Vagina (tissue), 2 donors: Measurements from ENCODE around the gene C10orf105. TPM values are rescaled to one million over a fixed set of nuclear protein-coding genes. Genes with fewer than 3 reads are reported as not detected.
A peak's percentile ranks its signal among the peaks of the same experiment; 100 is the strongest.

Experiments
- DNase-seq, 2 donors: peaks; one replicate each; pipeline ENCODE4 v3.0.0-alpha.2; 2017; ENCODE audit errors: extremely low spot score in 2 of 2
- H3K27ac ChIP-seq: fragments of 200-600 bp; sonication (generic); one replicate; pipeline ENCODE4 v1.5.1; 2019
- H3K27me3 ChIP-seq: fragments of 200-600 bp; sonication (generic); one replicate; pipeline ENCODE4 v1.5.1; 2019
- H3K36me3 ChIP-seq, 2 donors: fragments of 200-600 bp; sonication (generic); one replicate each; pipeline ENCODE4 v1.5.1; 2017 to 2019
- H3K4me1 ChIP-seq: fragments of 200-600 bp; sonication (generic); one replicate; pipeline ENCODE4 v1.5.1; 2019
- H3K4me3 ChIP-seq, 2 donors: fragments of 200-600 bp; sonication (generic); 1 replicate in 1 of 2; 2 replicates in 1 of 2; pipeline ENCODE4 v1.5.1; 2016 to 2019
- H3K9me3 ChIP-seq: fragments of 200-600 bp; sonication (generic); one replicate; pipeline ENCODE4 v1.5.1; 2019
- POLR2A ChIP-seq, 2 donors: fragments of 450-650 bp; IDR thresholded peaks; one replicate each; pipeline ENCODE4 v1.6.1; 2017; ENCODE audit warnings: antibody characterized with exemption in 2 of 2, mild to moderate bottlenecking in 2 of 2, moderate library complexity in 2 of 2
- POLR2AphosphoS5 ChIP-seq, 2 donors: sonication (generic); formaldehyde crosslinking; IDR thresholded peaks; one replicate each; pipeline ENCODE4 v1.9.0; 2017; ENCODE audit warnings: antibody characterized with exemption in 2 of 2, mild to moderate bottlenecking in 2 of 2, low read depth in 1 of 2; ENCODE audit not compliant: insufficient read depth in 1 of 2
- intact Hi-C: fragments of 100-400 bp; cut with DNase I; formaldehyde crosslinking; loops from one replicate; pipeline ENCODE4 v1.15.1; 2023
- total RNA-seq: library from RNA; depleted of rRNA; stranded (reverse); fragments of >200 nt; gene quantifications from one replicate; pipeline ENCODE4 v1.2.3, GENCODE V29; 2016
- TF ChIP-seq, protein P1 (sequence below), 3 experiments: fragments of 450-650 bp in 2 of 3; fragments of 200-600 bp in 1 of 3; sonication (generic) in 1 of 3; IDR thresholded peaks; one replicate each; pipeline ENCODE4 v1.5.1; 2017 to 2019; ENCODE audit warnings: antibody characterized with exemption in 3 of 3, mild to moderate bottlenecking in 2 of 3, moderate library complexity in 2 of 3

C10orf105 gene
- total RNA-seq, 1 donor from 2014 or later = 0.49 TPM

DNA sequence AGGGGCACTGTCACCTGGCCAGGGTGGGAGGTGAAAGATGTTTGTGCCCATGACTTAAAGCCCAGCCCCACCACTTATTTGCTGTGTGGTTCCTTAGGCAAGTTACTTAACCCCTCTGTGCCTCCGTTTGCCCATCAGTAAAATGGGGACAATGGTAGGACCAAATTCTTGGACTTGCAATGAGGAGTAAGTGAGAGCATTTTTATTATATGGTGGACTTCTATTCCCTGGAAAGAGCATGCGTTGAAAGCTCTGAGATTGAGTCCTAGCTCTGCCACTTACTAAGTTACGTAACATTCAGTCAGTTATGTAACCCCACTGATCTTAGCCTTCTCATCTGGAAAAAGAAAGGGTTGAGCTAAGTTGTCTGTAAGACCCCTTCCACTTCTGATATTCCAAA is 35.0 kb upstream of the C10orf105 start:
- Histone ChIP-seq H3K36me3 (peaks cover 0 to 45% of the 10 kb centered on the region in 2 donors), H3K27ac (peak overlapping the region; percentile 66), H3K9me3 (no peaks in the 10 kb centered on the region), H3K4me3 (no peak overlapping the region), H3K4me1 (peaks cover 82% of the 10 kb centered on the region), H3K27me3 (no peaks in the 10 kb centered on the region)
- DNase-seq = no peak
- intact Hi-C loops = no loop called here
- TF ChIP-seq, protein P1, sequence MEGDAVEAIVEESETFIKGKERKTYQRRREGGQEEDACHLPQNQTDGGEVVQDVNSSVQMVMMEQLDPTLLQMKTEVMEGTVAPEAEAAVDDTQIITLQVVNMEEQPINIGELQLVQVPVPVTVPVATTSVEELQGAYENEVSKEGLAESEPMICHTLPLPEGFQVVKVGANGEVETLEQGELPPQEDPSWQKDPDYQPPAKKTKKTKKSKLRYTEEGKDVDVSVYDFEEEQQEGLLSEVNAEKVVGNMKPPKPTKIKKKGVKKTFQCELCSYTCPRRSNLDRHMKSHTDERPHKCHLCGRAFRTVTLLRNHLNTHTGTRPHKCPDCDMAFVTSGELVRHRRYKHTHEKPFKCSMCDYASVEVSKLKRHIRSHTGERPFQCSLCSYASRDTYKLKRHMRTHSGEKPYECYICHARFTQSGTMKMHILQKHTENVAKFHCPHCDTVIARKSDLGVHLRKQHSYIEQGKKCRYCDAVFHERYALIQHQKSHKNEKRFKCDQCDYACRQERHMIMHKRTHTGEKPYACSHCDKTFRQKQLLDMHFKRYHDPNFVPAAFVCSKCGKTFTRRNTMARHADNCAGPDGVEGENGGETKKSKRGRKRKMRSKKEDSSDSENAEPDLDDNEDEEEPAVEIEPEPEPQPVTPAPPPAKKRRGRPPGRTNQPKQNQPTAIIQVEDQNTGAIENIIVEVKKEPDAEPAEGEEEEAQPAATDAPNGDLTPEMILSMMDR (IDR thresholded peaks at IDR 0.05) = no peak
- TF ChIP-seq POLR2A (IDR thresholded peaks at IDR 0.05) (no peak), POLR2AphosphoS5 (IDR thresholded peaks at IDR 0.05; ENCODE audit: insufficient read depth in 1 of 2, low read depth in 1 of 2) (no peak)

DNA sequence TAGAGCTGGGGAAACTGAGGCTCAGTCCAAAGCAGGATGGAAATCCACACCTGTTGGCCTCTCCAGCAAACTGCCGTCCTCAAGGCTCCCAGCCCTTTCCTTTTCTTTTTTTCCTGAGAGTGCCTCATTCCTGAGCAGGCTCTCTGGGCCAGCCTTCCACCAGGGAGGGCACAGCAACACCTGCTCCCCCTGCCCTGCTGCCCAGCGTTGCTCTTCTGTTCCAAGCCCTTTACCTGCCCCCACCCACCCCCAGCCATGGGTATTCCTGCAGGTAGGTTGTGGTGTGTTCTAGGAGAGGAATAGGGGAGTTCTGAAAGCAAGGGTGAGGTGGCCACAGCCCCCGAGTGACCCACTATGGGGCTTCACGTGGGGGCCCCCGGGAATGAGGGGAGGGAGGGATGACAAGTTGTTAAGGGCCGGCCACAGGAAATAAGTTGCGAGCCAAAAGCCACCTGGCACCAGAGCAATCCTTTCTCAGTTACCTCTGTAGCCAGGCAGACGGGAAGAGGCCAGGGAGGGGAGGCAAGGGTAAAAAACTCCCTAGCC is 34.5 kb upstream of the C10orf105 start:
- Histone ChIP-seq H3K4me1 (peaks cover 82% of the 10 kb centered on the region), H3K36me3 (peaks cover 0 to 41% of the 10 kb centered on the region in 2 donors), H3K27me3 (no peaks in the 10 kb centered on the region), H3K9me3 (no peaks in the 10 kb centered on the region), H3K4me3 (no peak overlapping the region), H3K27ac (peak overlapping the region; percentile 13)
- TF ChIP-seq, protein P1 (IDR thresholded peaks at IDR 0.05) = no peak
- intact Hi-C loops = no loop called here
- DNase-seq = no peak

DNA sequence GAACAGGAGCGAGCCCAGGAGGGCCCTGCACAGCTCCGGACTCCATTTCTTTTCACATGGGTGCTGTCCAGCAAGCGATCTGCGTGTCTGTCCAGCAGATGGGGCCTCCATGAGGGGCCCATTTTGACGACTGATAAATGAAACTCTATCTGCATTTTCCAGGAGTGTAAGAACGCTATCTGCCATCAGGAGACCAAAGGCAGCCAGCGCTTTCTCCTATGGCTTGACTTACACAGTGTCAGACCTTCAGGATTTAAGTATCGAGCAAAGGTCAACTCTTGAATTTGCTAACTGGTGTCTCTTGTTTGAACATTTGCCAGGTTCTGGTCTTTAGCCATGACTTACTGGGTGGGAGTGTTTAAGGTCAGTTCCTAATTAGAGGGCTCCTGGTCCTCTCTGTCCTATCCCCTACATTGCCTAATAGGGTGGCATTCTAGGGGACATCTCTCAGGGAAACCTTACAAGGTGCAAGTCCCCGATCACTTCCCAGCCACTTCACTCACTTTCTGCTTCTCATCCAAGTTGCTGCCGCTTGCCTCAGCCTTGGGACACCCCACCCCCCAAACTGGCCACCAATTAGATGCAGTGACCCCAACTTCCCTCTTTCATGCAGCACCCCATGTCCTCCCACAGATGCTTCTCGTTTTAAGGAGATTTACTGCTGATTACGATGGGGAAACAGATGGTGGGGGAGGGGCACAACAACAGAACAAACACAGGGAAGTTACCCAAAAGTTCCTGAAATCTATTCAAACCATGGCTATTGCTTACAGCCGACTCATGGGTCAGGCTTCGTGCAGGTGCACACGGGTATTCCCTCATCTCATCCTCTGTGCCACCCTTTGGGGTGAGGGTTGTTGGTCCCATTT is 33.7 kb upstream of the C10orf105 start:
- Histone ChIP-seq H3K27me3 (no peaks in the 10 kb centered on the region), H3K36me3 (peaks cover 0 to 35% of the 10 kb centered on the region in 2 donors), H3K4me1 (peaks cover 82% of the 10 kb centered on the region), H3K27ac (peak overlapping the region; percentile 15), H3K9me3 (no peaks in the 10 kb centered on the region), H3K4me3 (no peak overlapping the region)
- no peak for DNase-seq
- TF ChIP-seq POLR2A (IDR thresholded peaks at IDR 0.05) (peak in 1 of 2 donors; percentile 12), POLR2AphosphoS5 (IDR thresholded peaks at IDR 0.05; ENCODE audit: insufficient read depth in 1 of 2, low read depth in 1 of 2) (no peak)
- intact Hi-C loops = no loop called here

DNA sequence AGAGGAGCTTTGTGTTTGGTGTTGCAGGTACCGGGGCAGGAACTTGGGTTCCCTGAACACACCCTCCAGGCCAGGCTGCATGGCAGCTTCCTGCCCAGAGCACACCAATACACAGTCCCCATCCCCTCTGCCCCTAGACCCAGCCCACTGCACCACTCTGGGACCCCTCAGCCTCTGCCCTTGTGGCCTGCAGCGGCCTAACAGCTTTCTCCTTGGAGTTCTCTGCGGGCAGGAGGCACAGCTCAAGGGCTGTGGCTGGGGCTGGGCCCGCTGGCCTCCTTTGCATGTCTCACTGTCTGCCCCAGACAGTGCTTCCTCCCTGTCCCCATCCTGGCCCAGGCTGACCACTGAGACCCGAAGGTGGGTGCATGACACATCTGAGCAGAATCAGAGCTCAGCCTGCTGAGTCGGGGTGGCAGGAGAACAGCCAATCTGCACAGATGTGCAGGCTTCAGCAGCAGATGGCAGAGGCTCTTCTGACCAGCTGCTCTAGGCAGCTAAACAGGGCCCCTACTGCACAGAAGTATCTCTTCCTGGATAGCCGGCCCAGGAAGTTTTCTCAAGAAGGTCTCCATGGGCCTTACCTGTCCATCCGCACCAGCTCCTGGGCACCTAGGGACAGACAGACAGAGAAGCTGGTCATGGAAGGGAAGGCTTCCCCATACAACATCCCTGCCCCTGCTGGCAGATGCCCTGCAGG is 33.0 kb upstream of the C10orf105 start:
- Histone ChIP-seq H3K9me3 (no peaks in the 10 kb centered on the region), H3K4me3 (no peak overlapping the region), H3K4me1 (peaks cover 82% of the 10 kb centered on the region), H3K27ac (peak overlapping the region; percentile 15), H3K36me3 (peaks cover 0 to 32% of the 10 kb centered on the region in 2 donors), H3K27me3 (no peaks in the 10 kb centered on the region)
- DNase-seq = no peak
- TF ChIP-seq POLR2A (IDR thresholded peaks at IDR 0.05) = no peak
- TF ChIP-seq, protein P1 (IDR thresholded peaks at IDR 0.05) = no peak
- TF ChIP-seq POLR2AphosphoS5 (IDR thresholded peaks at IDR 0.05; ENCODE audit: insufficient read depth in 1 of 2, low read depth in 1 of 2) = no peak
- intact Hi-C loops = no loop called here

DNA sequence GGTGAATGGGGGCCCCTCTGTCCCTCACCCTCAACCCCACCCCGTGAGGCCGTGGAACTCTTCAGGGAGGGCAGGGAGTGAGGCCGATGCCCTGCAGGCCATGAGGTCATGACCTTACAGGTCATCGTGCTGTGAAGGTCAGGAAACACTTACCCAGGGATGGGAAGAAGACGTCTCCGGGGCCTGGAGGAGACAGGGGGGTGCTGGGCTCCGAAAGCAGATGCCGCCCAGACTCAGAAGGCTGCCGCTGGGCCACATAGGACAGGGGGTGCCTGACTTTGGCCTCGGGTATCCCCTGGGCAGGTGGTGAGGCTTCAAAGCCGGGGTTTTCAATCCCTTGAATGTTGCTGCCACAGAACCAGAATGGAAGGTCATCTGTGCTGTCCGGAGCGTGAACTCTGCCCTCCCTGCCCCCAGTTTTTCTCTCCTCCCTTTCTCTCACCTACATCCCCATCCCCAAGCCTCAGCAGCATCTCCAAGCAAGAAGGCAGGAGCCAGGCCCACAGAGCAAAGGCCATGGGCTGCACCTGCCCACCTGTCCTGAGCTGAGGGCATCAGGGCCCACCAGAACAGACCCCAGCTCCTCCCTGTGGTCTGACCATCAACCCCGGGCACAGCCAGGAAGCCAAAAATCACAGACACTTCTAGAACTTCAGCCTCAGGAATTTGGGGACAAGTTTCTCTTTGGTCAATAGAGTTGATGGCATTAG is 32.1 kb upstream of the C10orf105 start:
- Histone ChIP-seq H3K4me3 (no peak overlapping the region), H3K4me1 (peaks cover 82% of the 10 kb centered on the region), H3K9me3 (no peaks in the 10 kb centered on the region), H3K36me3 (peaks cover 0 to 32% of the 10 kb centered on the region in 2 donors), H3K27ac (peak overlapping the region; percentile 15), H3K27me3 (no peaks in the 10 kb centered on the region)
- intact Hi-C loops = no loop called here
- TF ChIP-seq, protein P1 (IDR thresholded peaks at IDR 0.05) = no peak
- TF ChIP-seq POLR2A (IDR thresholded peaks at IDR 0.05) (no peak), POLR2AphosphoS5 (IDR thresholded peaks at IDR 0.05; ENCODE audit: insufficient read depth in 1 of 2, low read depth in 1 of 2) (no peak)
- DNase-seq = no peak
